Measurements from ENCODE around the gene SLC39A11. TPM values are rescaled to one million over a fixed set of nuclear protein-coding genes. Genes with fewer than 3 reads are reported as not detected.

The SLC39A11 gene
- polyA plus RNA-seq, 1 donor from 2014 or later = 8.0 TPM

DNA sequence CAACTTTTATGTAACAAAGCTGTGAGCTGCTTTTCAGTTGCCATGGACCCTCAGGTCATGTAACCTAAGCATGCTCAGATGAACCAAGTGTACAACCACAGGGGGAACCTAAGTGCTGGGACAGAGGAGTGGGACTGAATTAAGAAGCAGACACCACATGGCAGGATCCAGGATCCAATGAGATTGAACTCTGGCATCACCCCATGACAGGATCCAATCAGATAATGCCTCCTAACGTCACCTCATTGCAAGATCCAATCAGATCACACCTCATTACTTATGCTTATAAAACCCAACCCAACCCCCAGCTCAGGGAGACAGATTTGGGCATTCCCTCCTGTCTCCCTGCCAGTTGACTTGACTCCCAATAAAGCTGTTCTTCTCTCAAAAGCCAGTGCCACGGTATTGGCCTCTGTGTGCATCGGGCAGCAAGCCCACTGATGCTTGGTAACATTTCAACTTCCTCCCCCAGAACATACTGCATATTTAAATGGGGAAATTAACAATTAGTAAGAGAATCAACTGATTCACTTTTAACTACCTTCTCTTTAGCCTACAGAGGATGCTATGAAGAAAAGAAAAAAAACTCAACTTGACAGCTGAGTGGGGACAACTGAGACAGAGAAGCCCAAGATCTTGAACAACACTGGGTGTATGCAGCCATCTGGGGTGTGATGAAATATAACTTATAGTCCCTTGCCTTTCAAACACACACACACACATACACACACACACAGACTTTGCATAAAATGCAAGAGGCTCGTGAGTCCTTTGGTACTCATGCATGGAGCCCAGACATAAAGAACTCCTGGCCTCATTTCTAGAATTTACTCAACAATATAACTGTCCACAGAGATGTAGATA is 148.4 kb downstream of the SLC39A11 start:
- Histone ChIP-seq H3K36me3 (ENCODE audit: insufficient read depth, low read length) (no peaks in the 10 kb centered on the region), H3F3A (ENCODE audit: insufficient read depth, low read length, poor library complexity, severe bottlenecking) (no peaks in the 10 kb centered on the region), H3K4me3 (ENCODE audit: low read length) (no peak overlapping the region), H3K27me3 (ENCODE audit: insufficient read depth, low read depth, low read length) (no peaks in the 10 kb centered on the region), H2AFZ (ENCODE audit: low read depth, low read length) (no peak overlapping the region), H3K9me3 (ENCODE audit: low read length) (no peaks in the 10 kb centered on the region), H3K27ac (ENCODE audit: low read length) (no peak overlapping the region), H3K9ac (ENCODE audit: low read length) (no peak overlapping the region), H3K9me2 (ENCODE audit: insufficient read depth, low read length) (no peaks in the 10 kb centered on the region), H3K4me2 (ENCODE audit: low read length) (no peak overlapping the region), H4K20me1 (ENCODE audit: insufficient read depth) (no peaks in the 10 kb centered on the region), H3K79me2 (replicated peaks; ENCODE audit: insufficient read depth, low read length) (no peaks in the 10 kb centered on the region)
- TF ChIP-seq, protein P1, sequence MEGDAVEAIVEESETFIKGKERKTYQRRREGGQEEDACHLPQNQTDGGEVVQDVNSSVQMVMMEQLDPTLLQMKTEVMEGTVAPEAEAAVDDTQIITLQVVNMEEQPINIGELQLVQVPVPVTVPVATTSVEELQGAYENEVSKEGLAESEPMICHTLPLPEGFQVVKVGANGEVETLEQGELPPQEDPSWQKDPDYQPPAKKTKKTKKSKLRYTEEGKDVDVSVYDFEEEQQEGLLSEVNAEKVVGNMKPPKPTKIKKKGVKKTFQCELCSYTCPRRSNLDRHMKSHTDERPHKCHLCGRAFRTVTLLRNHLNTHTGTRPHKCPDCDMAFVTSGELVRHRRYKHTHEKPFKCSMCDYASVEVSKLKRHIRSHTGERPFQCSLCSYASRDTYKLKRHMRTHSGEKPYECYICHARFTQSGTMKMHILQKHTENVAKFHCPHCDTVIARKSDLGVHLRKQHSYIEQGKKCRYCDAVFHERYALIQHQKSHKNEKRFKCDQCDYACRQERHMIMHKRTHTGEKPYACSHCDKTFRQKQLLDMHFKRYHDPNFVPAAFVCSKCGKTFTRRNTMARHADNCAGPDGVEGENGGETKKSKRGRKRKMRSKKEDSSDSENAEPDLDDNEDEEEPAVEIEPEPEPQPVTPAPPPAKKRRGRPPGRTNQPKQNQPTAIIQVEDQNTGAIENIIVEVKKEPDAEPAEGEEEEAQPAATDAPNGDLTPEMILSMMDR (IDR thresholded peaks at IDR 0.05; ENCODE audit: poor library complexity, severe bottlenecking) = no peak
- TF ChIP-seq MXI1 (conservative IDR thresholded peaks at IDR 0.05; ENCODE audit: poor library complexity, severe bottlenecking) (no peak), TAF1 (IDR thresholded peaks at IDR 0.05; ENCODE audit: low read depth) (no peak), RAD21 (conservative IDR thresholded peaks at IDR 0.05) (no peak), POLR2AphosphoS5 (IDR thresholded peaks at IDR 0.05) (no peak), SMC3 (conservative IDR thresholded peaks at IDR 0.05; ENCODE audit: poor library complexity) (no peak), EZH2 (IDR thresholded peaks at IDR 0.05; ENCODE audit: borderline replicate concordance, insufficient read depth, low read length, poor library complexity, severe bottlenecking) (no peak)
- TF ChIP-seq, protein P2, sequence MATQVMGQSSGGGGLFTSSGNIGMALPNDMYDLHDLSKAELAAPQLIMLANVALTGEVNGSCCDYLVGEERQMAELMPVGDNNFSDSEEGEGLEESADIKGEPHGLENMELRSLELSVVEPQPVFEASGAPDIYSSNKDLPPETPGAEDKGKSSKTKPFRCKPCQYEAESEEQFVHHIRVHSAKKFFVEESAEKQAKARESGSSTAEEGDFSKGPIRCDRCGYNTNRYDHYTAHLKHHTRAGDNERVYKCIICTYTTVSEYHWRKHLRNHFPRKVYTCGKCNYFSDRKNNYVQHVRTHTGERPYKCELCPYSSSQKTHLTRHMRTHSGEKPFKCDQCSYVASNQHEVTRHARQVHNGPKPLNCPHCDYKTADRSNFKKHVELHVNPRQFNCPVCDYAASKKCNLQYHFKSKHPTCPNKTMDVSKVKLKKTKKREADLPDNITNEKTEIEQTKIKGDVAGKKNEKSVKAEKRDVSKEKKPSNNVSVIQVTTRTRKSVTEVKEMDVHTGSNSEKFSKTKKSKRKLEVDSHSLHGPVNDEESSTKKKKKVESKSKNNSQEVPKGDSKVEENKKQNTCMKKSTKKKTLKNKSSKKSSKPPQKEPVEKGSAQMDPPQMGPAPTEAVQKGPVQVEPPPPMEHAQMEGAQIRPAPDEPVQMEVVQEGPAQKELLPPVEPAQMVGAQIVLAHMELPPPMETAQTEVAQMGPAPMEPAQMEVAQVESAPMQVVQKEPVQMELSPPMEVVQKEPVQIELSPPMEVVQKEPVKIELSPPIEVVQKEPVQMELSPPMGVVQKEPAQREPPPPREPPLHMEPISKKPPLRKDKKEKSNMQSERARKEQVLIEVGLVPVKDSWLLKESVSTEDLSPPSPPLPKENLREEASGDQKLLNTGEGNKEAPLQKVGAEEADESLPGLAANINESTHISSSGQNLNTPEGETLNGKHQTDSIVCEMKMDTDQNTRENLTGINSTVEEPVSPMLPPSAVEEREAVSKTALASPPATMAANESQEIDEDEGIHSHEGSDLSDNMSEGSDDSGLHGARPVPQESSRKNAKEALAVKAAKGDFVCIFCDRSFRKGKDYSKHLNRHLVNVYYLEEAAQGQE (IDR thresholded peaks at IDR 0.05; ENCODE audit: borderline replicate concordance) = no peak

DNA sequence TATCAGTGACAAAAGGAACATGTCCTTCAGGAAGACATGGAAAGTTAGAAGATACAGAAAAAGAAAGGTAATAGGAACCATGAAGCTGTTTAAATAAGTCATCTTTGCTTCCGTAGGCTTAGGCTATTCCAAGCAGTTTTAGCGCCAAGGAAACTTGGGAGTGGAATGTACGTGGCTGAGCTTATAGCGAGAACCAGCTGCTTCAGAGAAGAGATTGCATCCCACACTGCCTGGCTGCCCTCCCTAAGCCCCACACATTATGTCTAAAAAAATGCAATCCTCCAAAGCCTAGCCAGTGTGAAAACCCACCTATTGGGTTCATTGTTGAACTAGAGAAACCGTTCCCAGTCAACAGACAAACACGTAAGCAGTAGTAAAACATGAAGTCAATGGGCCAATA is 149.9 kb downstream of the SLC39A11 start:
- no peak overlapping the region for H2AFZ ChIP-seq (ENCODE audit: low read depth, low read length)
- H3K79me2 ChIP-seq (replicated peaks; ENCODE audit: insufficient read depth, low read length) = no peaks in the 10 kb centered on the region
- H3K4me2 ChIP-seq (ENCODE audit: low read length) = no peak overlapping the region
- no peak overlapping the region for H3K9ac ChIP-seq (ENCODE audit: low read length)
- no peak overlapping the region for H3K4me3 ChIP-seq (ENCODE audit: low read length)
- no peaks in the 10 kb centered on the region for H3K9me2 ChIP-seq (ENCODE audit: insufficient read depth, low read length)
- no peak overlapping the region for H3K27ac ChIP-seq (ENCODE audit: low read length)
- H3K36me3 ChIP-seq (ENCODE audit: insufficient read depth, low read length) = no peaks in the 10 kb centered on the region
- H3K27me3 ChIP-seq (ENCODE audit: insufficient read depth, low read depth, low read length) = no peaks in the 10 kb centered on the region
- no peaks in the 10 kb centered on the region for H3F3A ChIP-seq (ENCODE audit: insufficient read depth, low read length, poor library complexity, severe bottlenecking)
- H4K20me1 ChIP-seq (ENCODE audit: insufficient read depth) = no peaks in the 10 kb centered on the region
- H3K9me3 ChIP-seq (ENCODE audit: low read length) = no peaks in the 10 kb centered on the region
- TF ChIP-seq, protein P2 (IDR thresholded peaks at IDR 0.05; ENCODE audit: borderline replicate concordance) = no peak
- TF ChIP-seq EP300 (conservative IDR thresholded peaks at IDR 0.05; ENCODE audit: poor library complexity, severe bottlenecking) = no peak
- TF ChIP-seq POLR2AphosphoS5 (IDR thresholded peaks at IDR 0.05) = no peak
- TF ChIP-seq RAD21 (conservative IDR thresholded peaks at IDR 0.05) = no peak
- TF ChIP-seq, protein P1 (IDR thresholded peaks at IDR 0.05; ENCODE audit: poor library complexity, severe bottlenecking) = no peak
- TF ChIP-seq SMC3 (conservative IDR thresholded peaks at IDR 0.05; ENCODE audit: poor library complexity) = no peak
- no peak for TF ChIP-seq EZH2 (IDR thresholded peaks at IDR 0.05; ENCODE audit: borderline replicate concordance, insufficient read depth, low read length, poor library complexity, severe bottlenecking)
- TF ChIP-seq MXI1 (conservative IDR thresholded peaks at IDR 0.05; ENCODE audit: poor library complexity, severe bottlenecking) = no peak
- no peak for TF ChIP-seq TAF1 (IDR thresholded peaks at IDR 0.05; ENCODE audit: low read depth)
